ENCODE measurements around the gene PARM1. TPM values are rescaled to one million over a fixed set of nuclear protein-coding genes. Genes with fewer than 3 reads are reported as not detected.
A peak's percentile ranks its signal among the peaks of the same experiment; 100 is the strongest.

Gene PARM1
- total and polyA plus RNA-seq, 2 donors (not counting 1 experiment from before 2014, with no cell fraction given), result 0.30 to 2.0 TPM

- H3K9me3 ChIP-seq (ENCODE audit: control insufficient read depth, insufficient read depth, low read depth, low read length), result no peaks in the 10 kb centered on the region
- no peak for DNase-seq (ENCODE audit: low read depth in 2 of 2)
- no peaks in the 10 kb centered on the region for H3K4me1 ChIP-seq (ENCODE audit: control insufficient read depth, extremely low read depth, insufficient read depth, low read length)
- H2AFZ ChIP-seq (ENCODE audit: low read length), result no peak overlapping the region
- H3K79me2 ChIP-seq (ENCODE audit: control insufficient read depth, insufficient read depth, low read length), result no peaks in the 10 kb centered on the region
- no peak for TF ChIP-seq EZH2 (IDR thresholded peaks at IDR 0.05; ENCODE audit: low read length, missing control alignments)
- no peak for TF ChIP-seq CTCF (conservative IDR thresholded peaks at IDR 0.05 in 1 of 2, IDR thresholded peaks at IDR 0.05 in 1 of 2; ENCODE audit: low read depth in 1 of 2, low read length in 2 of 2)
- H4K20me1 ChIP-seq (ENCODE audit: control insufficient read depth, extremely low read depth, insufficient read depth, low read length), result no peaks in the 10 kb centered on the region
- no peak overlapping the region for H3K4me3 ChIP-seq (replicated peaks in 1 of 4; ENCODE audit: control extremely low read depth in 1 of 4, insufficient read depth in 1 of 4, low read depth in 3 of 4, low read length in 4 of 4)
- no peak overlapping the region for H3K27ac ChIP-seq (ENCODE audit: insufficient read depth, low read length)
- H3K9ac ChIP-seq (ENCODE audit: insufficient read depth, low read length), result no peak overlapping the region
- no peak overlapping the region for H3K4me2 ChIP-seq (ENCODE audit: extremely low read depth, insufficient read depth, low read length)
- no peaks in the 10 kb centered on the region for H3K36me3 ChIP-seq (ENCODE audit: control insufficient read depth, insufficient read depth, low read length)
- no peaks in the 10 kb centered on the region for H3K27me3 ChIP-seq (ENCODE audit: control insufficient read depth, insufficient read depth, low read length)
These were observed 28.3 kb upstream of the PARM1 start for GRCh38 chr4:74904509-74905065.

- Histone ChIP-seq H3K79me2 (ENCODE audit: control insufficient read depth, insufficient read depth, low read length) (no peaks in the 10 kb centered on the region), H3K27me3 (ENCODE audit: control insufficient read depth, insufficient read depth, low read length) (no peaks in the 10 kb centered on the region), H3K36me3 (ENCODE audit: control insufficient read depth, insufficient read depth, low read length) (no peaks in the 10 kb centered on the region), H3K4me2 (ENCODE audit: extremely low read depth, insufficient read depth, low read length) (no peak overlapping the region), H3K9me3 (ENCODE audit: control insufficient read depth, insufficient read depth, low read depth, low read length) (no peaks in the 10 kb centered on the region), H3K27ac (ENCODE audit: insufficient read depth, low read length) (no peak overlapping the region), H3K9ac (ENCODE audit: insufficient read depth, low read length) (no peak overlapping the region), H3K4me3 (replicated peaks in 1 of 4; ENCODE audit: control extremely low read depth in 1 of 4, insufficient read depth in 1 of 4, low read depth in 3 of 4, low read length in 4 of 4) (no peak overlapping the region), H3K4me1 (ENCODE audit: control insufficient read depth, extremely low read depth, insufficient read depth, low read length) (no peaks in the 10 kb centered on the region), H4K20me1 (ENCODE audit: control insufficient read depth, extremely low read depth, insufficient read depth, low read length) (no peaks in the 10 kb centered on the region), H2AFZ (ENCODE audit: low read length) (no peak overlapping the region)
- peak in 1 of 2 donors; percentile 6 for DNase-seq (ENCODE audit: low read depth in 2 of 2)
- TF ChIP-seq EZH2 (IDR thresholded peaks at IDR 0.05; ENCODE audit: low read length, missing control alignments) (no peak), CTCF (conservative IDR thresholded peaks at IDR 0.05 in 1 of 2, IDR thresholded peaks at IDR 0.05 in 1 of 2; ENCODE audit: low read depth in 1 of 2, low read length in 2 of 2) (no peak)
These were observed 26.1 kb upstream of the PARM1 start for GRCh38 chr4:74906771-74907170.

GRCh38 chr4:74919783-74920182, 13.1 kb upstream of the PARM1 start:
- Histone ChIP-seq H3K4me3 (replicated peaks in 1 of 4; ENCODE audit: control extremely low read depth in 1 of 4, insufficient read depth in 1 of 4, low read depth in 3 of 4, low read length in 4 of 4) (no peak overlapping the region), H4K20me1 (ENCODE audit: control insufficient read depth, extremely low read depth, insufficient read depth, low read length) (no peaks in the 10 kb centered on the region), H3K79me2 (ENCODE audit: control insufficient read depth, insufficient read depth, low read length) (no peaks in the 10 kb centered on the region), H3K27ac (ENCODE audit: insufficient read depth, low read length) (no peak overlapping the region), H3K4me1 (ENCODE audit: control insufficient read depth, extremely low read depth, insufficient read depth, low read length) (no peaks in the 10 kb centered on the region), H3K9ac (ENCODE audit: insufficient read depth, low read length) (no peak overlapping the region), H3K27me3 (ENCODE audit: control insufficient read depth, insufficient read depth, low read length) (no peaks in the 10 kb centered on the region), H2AFZ (ENCODE audit: low read length) (no peak overlapping the region), H3K4me2 (ENCODE audit: extremely low read depth, insufficient read depth, low read length) (no peak overlapping the region), H3K36me3 (ENCODE audit: control insufficient read depth, insufficient read depth, low read length) (no peaks in the 10 kb centered on the region), H3K9me3 (ENCODE audit: control insufficient read depth, insufficient read depth, low read depth, low read length) (no peaks in the 10 kb centered on the region)
- TF ChIP-seq CTCF (conservative IDR thresholded peaks at IDR 0.05 in 1 of 2, IDR thresholded peaks at IDR 0.05 in 1 of 2; ENCODE audit: low read depth in 1 of 2, low read length in 2 of 2) (no peak), EZH2 (IDR thresholded peaks at IDR 0.05; ENCODE audit: low read length, missing control alignments) (no peak)
- no peak for DNase-seq (ENCODE audit: low read depth in 2 of 2)
